DND-41 (cell line): ENCODE measurements around the gene ST8SIA6.

Experiments
- EZH2 ChIP-seq: IDR thresholded peaks from 3 replicates; pipeline ENCODE4 v1.6.1; 2012; ENCODE audit warnings: borderline replicate concordance, low read depth, mild to moderate bottlenecking, moderate library complexity, low read length, inconsistent platforms; ENCODE audit not compliant: severe bottlenecking
- TF ChIP-seq, protein P1 (sequence below): IDR thresholded peaks from 2 replicates; pipeline ENCODE4 v1.5.1; 2012; ENCODE audit warnings: borderline replicate concordance, low read length, moderate library complexity, mild to moderate bottlenecking; ENCODE audit not compliant: poor library complexity, severe bottlenecking; ENCODE audit errors: extremely low read depth

DNA sequence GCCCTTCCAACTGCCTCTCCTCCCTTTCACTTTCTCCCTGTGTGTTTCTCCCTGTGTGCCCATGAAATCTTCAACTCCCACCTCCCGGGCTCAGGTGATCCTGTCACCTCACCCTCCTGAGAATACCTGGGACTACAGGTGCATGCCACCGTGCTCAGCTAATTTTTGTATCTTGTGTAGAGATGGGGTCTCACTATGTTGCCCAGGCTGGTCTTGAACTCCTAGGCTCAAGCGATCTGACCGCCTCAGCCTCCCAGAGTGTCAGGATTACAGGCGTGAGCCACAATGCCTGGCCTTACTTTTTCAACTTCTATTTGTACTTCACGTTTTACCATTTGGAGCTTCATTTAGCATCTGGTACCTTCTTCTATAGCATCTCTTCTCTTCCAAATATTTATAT lies 24.9 kb downstream of the ST8SIA6 start:
- TF ChIP-seq, protein P1, sequence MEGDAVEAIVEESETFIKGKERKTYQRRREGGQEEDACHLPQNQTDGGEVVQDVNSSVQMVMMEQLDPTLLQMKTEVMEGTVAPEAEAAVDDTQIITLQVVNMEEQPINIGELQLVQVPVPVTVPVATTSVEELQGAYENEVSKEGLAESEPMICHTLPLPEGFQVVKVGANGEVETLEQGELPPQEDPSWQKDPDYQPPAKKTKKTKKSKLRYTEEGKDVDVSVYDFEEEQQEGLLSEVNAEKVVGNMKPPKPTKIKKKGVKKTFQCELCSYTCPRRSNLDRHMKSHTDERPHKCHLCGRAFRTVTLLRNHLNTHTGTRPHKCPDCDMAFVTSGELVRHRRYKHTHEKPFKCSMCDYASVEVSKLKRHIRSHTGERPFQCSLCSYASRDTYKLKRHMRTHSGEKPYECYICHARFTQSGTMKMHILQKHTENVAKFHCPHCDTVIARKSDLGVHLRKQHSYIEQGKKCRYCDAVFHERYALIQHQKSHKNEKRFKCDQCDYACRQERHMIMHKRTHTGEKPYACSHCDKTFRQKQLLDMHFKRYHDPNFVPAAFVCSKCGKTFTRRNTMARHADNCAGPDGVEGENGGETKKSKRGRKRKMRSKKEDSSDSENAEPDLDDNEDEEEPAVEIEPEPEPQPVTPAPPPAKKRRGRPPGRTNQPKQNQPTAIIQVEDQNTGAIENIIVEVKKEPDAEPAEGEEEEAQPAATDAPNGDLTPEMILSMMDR = no peak
- no peak for TF ChIP-seq EZH2
